GM23248 (cell line): ENCODE data around the gene PTPRO. TPM values are rescaled to one million over a fixed set of nuclear protein-coding genes. Genes with fewer than 3 reads are reported as not detected.
A peak's percentile ranks its signal among the peaks of the same experiment; 100 is the strongest.

ENCODE experiments used
- DNase-seq: peaks from one replicate; pipeline ENCODE4 v3.0.0-alpha.2; 2015
- H2AFZ ChIP-seq: fragments of 200-600 bp; sonication (generic); 2 replicates; pipeline ENCODE4 v1.6.1; 2016; ENCODE audit warnings: antibody characterized with exemption
- H3F3A ChIP-seq: fragments of 200-600 bp; sonication (generic); 2 replicates; pipeline ENCODE4 v1.6.1; 2016; ENCODE audit warnings: mild to moderate bottlenecking, antibody characterized with exemption, mixed run types; ENCODE audit not compliant: insufficient read depth
- H3K27ac ChIP-seq: fragments of 200-600 bp; sonication (generic); 2 replicates; pipeline ENCODE4 v1.5.1; 2016; ENCODE audit warnings: mild to moderate bottlenecking
- H3K27me3 ChIP-seq: fragments of 200-600 bp; sonication (generic); replicated peaks from 2 replicates; pipeline ENCODE4 v1.6.1; 2016; ENCODE audit warnings: mild to moderate bottlenecking; ENCODE audit not compliant: insufficient read depth
- H3K36me3 ChIP-seq: fragments of 200-600 bp; sonication (generic); 2 replicates; pipeline ENCODE4 v1.6.1; 2016; ENCODE audit warnings: low read depth, mild to moderate bottlenecking
- H3K4me1 ChIP-seq: fragments of 200-600 bp; sonication (generic); 2 replicates; pipeline ENCODE4 v1.6.1; 2016; ENCODE audit warnings: mild to moderate bottlenecking; ENCODE audit not compliant: insufficient read depth
- H3K4me2 ChIP-seq: fragments of 200-600 bp; sonication (generic); one replicate; pipeline ENCODE4 v1.6.1; 2016; ENCODE audit warnings: mild to moderate bottlenecking; ENCODE audit not compliant: unreplicated experiment
- H3K4me3 ChIP-seq: fragments of 200-600 bp; sonication (generic); 2 replicates; pipeline ENCODE4 v1.5.1; 2016; ENCODE audit warnings: mild to moderate bottlenecking
- H3K79me2 ChIP-seq: fragments of 200-600 bp; sonication (generic); 2 replicates; pipeline ENCODE4 v1.6.1; 2016; ENCODE audit warnings: mild to moderate bottlenecking; ENCODE audit not compliant: insufficient read depth
- H3K9ac ChIP-seq: fragments of 200-600 bp; sonication (generic); 2 replicates; pipeline ENCODE4 v1.6.1; 2016; ENCODE audit warnings: mild to moderate bottlenecking
- H3K9me2 ChIP-seq: fragments of 200-600 bp; sonication (generic); 2 replicates; pipeline ENCODE4 v1.6.1; 2016; ENCODE audit warnings: mixed run types, mild to moderate bottlenecking, moderate library complexity; ENCODE audit not compliant: insufficient read depth
- H3K9me3 ChIP-seq: fragments of 200-600 bp; sonication (generic); one replicate; pipeline ENCODE4 v1.6.1; 2017; ENCODE audit warnings: low read depth
- H4K20me1 ChIP-seq: fragments of 200-600 bp; sonication (generic); 2 replicates; pipeline ENCODE4 v1.6.0; 2016; ENCODE audit not compliant: insufficient read depth
- EZH2 ChIP-seq: fragments of 200-600 bp; sonication (generic); IDR thresholded peaks from 2 replicates; pipeline ENCODE4 v1.6.1; 2018; ENCODE audit warnings: antibody characterized with exemption, mild to moderate bottlenecking; ENCODE audit not compliant: insufficient read depth, poor library complexity, severe bottlenecking
- EZH2phosphoT487 ChIP-seq: fragments of 200-600 bp; sonication (generic); IDR thresholded peaks from 2 replicates; pipeline ENCODE4 v1.6.1; 2018; ENCODE audit warnings: antibody characterized with exemption, moderate library complexity, mild to moderate bottlenecking, low read depth; ENCODE audit not compliant: insufficient read depth
- WGBS, 2 experiments: methylation state at CpG; one replicate each; pipeline ENCODE4 v1.1.6; 2015 to 2017; ENCODE audit warnings: low lambda C conversion rate in 2 of 2, low coverage in 1 of 2; ENCODE audit errors: missing lambda C conversion rate in 2 of 2; 5-methylcytosine and 5-hydroxymethylcytosine counted together
- in situ Hi-C: fragments of 300-500 bp; cut with MboI; formaldehyde crosslinking; loops from 2 replicates; pipeline ENCODE4 v1.15.0; 2020
- polyA plus RNA-seq: library from polyadenylated mRNA; unstranded; fragments of >200 nt; fragmentation: Nextera tagmentation; extraction: Ambion mirVana; gene quantifications from 2 replicates; pipeline ENCODE4 v1.2.1, GENCODE V29; 2016
- total RNA-seq: library from RNA; depleted of rRNA; stranded (reverse); fragments of >200 nt; shearing (Covaris generic); gene quantifications from 2 replicates; pipeline ENCODE4 v1.2.3, GENCODE V29; 2014

PTPRO gene
- total and polyA plus RNA-seq, 2 experiments from 2014 or later: 0.22 to 0.24 TPM

DNA sequence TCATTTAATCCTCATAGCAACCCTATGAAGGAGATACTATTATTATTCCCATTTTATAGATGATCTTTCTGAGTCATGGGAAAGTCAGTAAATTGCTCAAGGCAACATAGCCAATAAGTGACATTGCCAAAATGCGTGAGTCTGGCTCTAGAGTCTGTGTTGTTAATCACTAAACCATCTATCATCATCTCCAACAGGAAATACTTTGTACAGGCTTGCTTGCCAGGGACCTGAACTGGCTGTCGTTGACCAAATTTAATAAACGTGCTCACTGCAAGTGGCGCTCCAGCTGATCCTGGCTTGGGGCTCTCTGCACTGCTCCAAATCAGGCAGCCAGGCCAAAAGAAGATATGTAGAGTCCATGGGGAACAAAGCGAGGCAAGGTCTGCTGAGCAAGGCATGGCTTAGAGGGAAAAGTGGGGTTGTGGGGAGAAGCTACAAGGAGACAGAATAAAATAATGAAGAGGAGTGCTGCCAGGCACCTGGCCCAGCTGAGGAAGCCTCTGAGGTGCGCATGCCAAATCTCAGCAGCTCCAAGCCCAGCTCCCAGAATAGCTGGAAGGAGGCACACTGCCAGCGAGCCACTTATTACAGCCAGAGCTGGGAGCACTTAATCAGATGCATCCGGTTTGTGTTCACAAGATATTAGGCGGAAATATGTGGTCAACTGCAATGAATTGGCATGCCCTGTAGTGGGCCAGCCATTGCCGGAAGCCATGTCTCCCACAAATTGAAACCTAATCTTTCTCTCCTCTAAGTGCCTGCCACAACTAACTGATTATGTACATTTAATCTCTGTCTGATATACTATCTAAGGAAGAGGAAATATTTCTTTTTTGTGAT lies 43.3 kb upstream of the PTPRO start:
- H3K27me3 ChIP-seq: no peaks in the 10 kb centered on the region
- no peaks in the 10 kb centered on the region for H3K79me2 ChIP-seq
- peak overlapping the region; percentile 50 for H3K27ac ChIP-seq
- in situ Hi-C loops: loop anchor here (10.0 to 25.0 kb wide), 2 partner anchors 246 to 583 kb away; no protein-coding TSS in a partner anchor
- H4K20me1 ChIP-seq: no peaks in the 10 kb centered on the region; the same call in 1 of the 2 replicates
- no peaks in the 10 kb centered on the region for H3K36me3 ChIP-seq
- H3K4me2 ChIP-seq: peak overlapping the region; percentile 65
- H3K4me3 ChIP-seq: peak overlapping the region; percentile 42
- H3K4me1 ChIP-seq: peaks cover 19% of the 10 kb centered on the region
- H3K9me3 ChIP-seq: no peaks in the 10 kb centered on the region
- WGBS, 2 experiments: 1 to 2% methylated on average over 10 of the region's 10 CpGs
- H2AFZ ChIP-seq: peak overlapping the region; percentile 51
- TF ChIP-seq EZH2: no peak
- TF ChIP-seq EZH2phosphoT487: no peak
- no peaks in the 10 kb centered on the region for H3K9me2 ChIP-seq
- H3K9ac ChIP-seq: no peak overlapping the region
- H3F3A ChIP-seq: peaks cover 15% of the 10 kb centered on the region
- peak; percentile 88 for DNase-seq

DNA sequence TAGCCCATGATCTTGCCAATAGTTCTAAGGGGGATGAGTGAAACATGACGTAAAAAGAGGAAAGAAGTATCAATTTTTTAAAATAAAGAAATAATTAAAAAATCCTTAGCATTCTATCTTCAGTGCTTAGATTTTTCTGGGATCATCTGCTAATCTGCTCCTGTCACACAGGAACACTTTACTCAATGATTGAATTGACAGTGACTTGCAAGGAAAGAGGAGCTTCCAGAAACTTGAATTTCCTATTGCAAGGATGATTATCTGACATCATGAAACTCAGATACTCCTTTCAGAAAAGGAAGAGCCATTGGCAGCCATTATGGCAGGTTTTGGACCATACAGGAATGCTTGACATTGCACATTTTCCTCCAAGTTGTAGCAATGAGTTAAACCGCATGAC lies 41.4 kb upstream of the PTPRO start:
- 95 to 97% methylated on average over 2 of the region's 2 CpGs for WGBS, 2 experiments
- no peak for DNase-seq
- Histone ChIP-seq H4K20me1 (no peaks in the 10 kb centered on the region; the same call in 1 of the 2 replicates), H3K79me2 (no peaks in the 10 kb centered on the region), H3F3A (peaks cover 15% of the 10 kb centered on the region), H3K4me1 (peaks cover 19% of the 10 kb centered on the region), H3K27me3 (no peaks in the 10 kb centered on the region), H3K9ac (no peak overlapping the region), H3K9me3 (no peaks in the 10 kb centered on the region), H2AFZ (no peak overlapping the region), H3K36me3 (no peaks in the 10 kb centered on the region), H3K9me2 (no peaks in the 10 kb centered on the region), H3K4me2 (no peak overlapping the region), H3K4me3 (no peak overlapping the region), H3K27ac (no peak overlapping the region)
- no peak for TF ChIP-seq EZH2phosphoT487
- no peak for TF ChIP-seq EZH2
- in situ Hi-C loops: loop anchor here (25.0 kb wide), 1 partner anchor 581 kb away; no protein-coding TSS in a partner anchor

DNA sequence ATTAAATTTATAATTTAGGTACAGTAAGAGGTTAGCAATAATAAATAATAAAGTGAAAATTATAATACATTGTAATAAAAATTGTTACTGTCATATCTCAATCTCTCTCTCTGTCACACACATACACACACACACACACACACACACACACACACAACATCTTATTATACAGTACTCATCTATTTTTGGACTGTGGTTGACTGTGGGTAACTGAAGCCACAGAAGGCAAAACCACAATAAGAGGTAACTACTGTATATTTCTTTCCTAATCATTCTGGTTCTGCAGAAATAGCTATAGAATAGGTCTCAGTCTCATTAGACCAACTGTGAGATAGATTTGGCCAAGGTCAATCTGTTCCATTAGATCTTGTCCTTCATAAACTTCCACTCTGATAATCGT lies 33.1 kb upstream of the PTPRO start:
- Histone ChIP-seq H3K9me2 (peaks cover 6% of the 10 kb centered on the region; the same call in 1 of the 2 replicates), H3K9ac (no peak overlapping the region), H3K36me3 (no peaks in the 10 kb centered on the region), H3K4me3 (no peak overlapping the region), H2AFZ (no peak overlapping the region), H3K4me1 (no peaks in the 10 kb centered on the region), H4K20me1 (no peaks in the 10 kb centered on the region), H3K27ac (no peak overlapping the region), H3K79me2 (no peaks in the 10 kb centered on the region), H3F3A (no peaks in the 10 kb centered on the region), H3K4me2 (no peak overlapping the region), H3K9me3 (no peaks in the 10 kb centered on the region), H3K27me3 (no peaks in the 10 kb centered on the region)
- WGBS, 2 experiments: 69% methylated on average over 1 of the region's 1 CpG
- no peak for DNase-seq
- in situ Hi-C loops: loop anchor here (25.0 kb wide), 1 partner anchor 573 kb away; no protein-coding TSS in a partner anchor
- TF ChIP-seq EZH2phosphoT487 (no peak), EZH2 (no peak)

DNA sequence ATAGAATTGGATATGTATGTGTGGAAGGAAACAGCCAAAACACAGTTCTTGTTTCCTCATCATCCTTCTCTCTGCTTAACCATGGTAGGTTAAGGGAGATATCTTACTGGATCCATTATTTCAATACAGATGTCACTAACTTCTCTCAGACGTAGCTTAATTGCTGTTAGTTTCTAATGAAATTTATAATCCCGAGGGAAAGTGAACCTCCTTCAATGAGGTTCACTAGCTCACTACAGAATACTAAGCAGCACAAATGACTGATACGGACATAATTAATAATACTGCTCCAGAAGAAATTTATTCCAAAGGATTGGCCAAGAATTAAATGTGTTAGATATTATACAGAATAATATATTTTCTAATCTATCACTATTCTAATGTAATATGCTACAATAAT lies 28.6 kb upstream of the PTPRO start:
- in situ Hi-C loops: loop anchor here (25.0 kb wide), 1 partner anchor 569 kb away; no protein-coding TSS in a partner anchor
- no peak overlapping the region for H3K4me3 ChIP-seq
- no peaks in the 10 kb centered on the region for H3K79me2 ChIP-seq
- H3K9ac ChIP-seq: no peak overlapping the region
- H3K27me3 ChIP-seq: 0 out of 2 replicates have a peak, but pooled peaks cover 4% of the 10 kb centered on the region
- H3F3A ChIP-seq: no peaks in the 10 kb centered on the region
- no peak overlapping the region for H2AFZ ChIP-seq
- TF ChIP-seq EZH2 (no peak), EZH2phosphoT487 (no peak)
- H4K20me1 ChIP-seq: no peaks in the 10 kb centered on the region
- no peak overlapping the region for H3K27ac ChIP-seq
- H3K36me3 ChIP-seq: no peaks in the 10 kb centered on the region
- H3K9me3 ChIP-seq: no peaks in the 10 kb centered on the region
- H3K4me1 ChIP-seq: no peaks in the 10 kb centered on the region
- no peak overlapping the region for H3K4me2 ChIP-seq
- 51 to 62% methylated on average over 3 of the region's 3 CpGs for WGBS, 2 experiments
- no peaks in the 10 kb centered on the region for H3K9me2 ChIP-seq
- no peak for DNase-seq
